DLD1 (cell line): ENCODE results near the gene LLPH.

Experiments
- in situ Hi-C: cut with HindIII; loops from 2 replicates; pipeline ENCODE4 v1.10.0; 2017; ENCODE audit warnings: low sequenced_read_pairs

Gene LLPH

GRCh38 chr12:66143868-66144267 is 13.3 kb upstream of the LLPH start:
- in situ Hi-C loops, result no loop called here

DNA sequence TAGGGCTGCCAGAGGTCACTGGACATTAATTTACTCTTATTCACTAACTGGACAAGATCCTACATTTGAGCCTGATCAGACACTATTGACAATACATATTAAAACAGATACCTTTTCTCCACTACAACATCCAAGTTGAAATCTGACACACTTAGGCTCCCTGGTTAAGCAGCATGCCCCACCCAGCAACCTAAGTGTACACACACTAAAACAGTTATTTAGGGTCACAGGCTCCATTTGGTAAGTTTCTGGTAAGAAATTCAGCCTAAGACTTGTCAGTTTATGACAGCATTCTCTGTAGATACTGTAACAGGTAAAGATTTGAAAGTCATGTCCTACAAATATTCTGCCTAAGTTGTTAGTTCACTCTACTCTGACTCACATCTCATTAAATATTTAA is 12.3 kb upstream of the LLPH start:
- in situ Hi-C loops, result no loop called here

- in situ Hi-C loops, result no loop called here
Measured at GRCh38 chr12:66141299-66141698, 10.7 kb upstream of the LLPH start.

DNA sequence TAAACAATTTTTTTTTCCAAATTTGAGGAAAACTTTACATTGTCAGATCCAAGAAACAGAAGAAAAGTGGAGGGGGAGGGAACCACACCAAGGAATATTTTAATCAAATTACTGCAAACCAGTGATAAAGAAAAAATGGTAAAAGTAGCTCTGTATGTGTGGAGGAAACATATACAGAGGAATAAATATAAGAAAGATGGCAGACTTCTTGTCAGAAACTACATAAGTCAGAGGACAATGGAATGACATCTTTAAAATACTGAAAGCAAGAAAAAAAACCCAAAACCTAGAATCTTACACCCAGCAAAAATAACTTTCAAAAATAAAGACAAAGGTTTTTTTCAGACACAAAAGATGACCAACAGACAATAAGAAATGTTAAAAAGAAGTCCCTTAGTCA is 10.2 kb upstream of the LLPH start:
- in situ Hi-C loops, result no loop called here

- in situ Hi-C loops, result no loop called here
Measured at GRCh38 chr12:66139328-66139727, 8.8 kb upstream of the LLPH start.

GRCh38 chr12:66137937-66138336 is 7.4 kb upstream of the LLPH start:
- in situ Hi-C loops, result no loop called here

DNA sequence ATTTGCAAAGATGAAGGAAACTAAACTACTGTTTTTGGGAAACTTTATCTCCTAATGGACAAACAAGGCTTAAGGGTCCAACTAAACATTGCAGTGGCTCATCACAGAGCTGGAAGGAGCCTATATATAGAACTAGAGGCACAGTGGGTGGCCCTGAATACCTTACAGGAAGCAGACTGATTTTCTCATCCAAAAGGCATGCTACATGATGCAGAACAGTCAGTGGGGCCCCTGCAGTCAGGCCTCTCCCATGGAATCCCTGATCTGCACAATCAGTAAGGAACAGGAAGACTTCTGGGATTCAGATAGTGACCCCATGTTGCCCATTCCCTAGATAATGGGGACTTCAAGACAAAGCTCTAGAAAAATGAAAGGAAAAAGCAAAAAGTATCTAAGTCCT is 1.9 kb upstream of the LLPH start:
- in situ Hi-C loops, result no loop called here

GRCh38 chr12:66131067-66131688 is 628 bp upstream of the LLPH start:
- in situ Hi-C loops, result no loop called here

GRCh38 chr12:66129934-66130266 is 650 bp downstream of the LLPH start:
- in situ Hi-C loops, result no loop called here

DNA sequence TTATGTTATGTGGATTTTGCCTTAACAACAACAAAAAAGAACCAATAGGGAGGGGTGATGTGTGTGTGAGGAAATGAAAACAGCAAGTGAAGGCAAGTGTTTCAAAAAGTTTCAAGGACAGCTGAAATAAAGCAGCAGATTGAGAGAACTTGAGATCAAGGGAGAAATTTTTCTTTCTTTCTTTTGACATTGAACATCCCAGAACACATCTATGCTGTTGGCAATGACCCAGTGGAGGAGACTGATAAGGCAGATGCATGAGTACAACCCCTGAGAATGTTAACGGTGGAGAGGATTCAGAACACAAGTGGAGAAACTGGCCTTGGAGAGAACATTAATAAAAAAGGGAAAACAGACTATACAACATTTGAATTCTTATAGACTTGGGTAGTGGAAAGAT is 2.9 kb downstream of the LLPH start:
- in situ Hi-C loops, result no loop called here

- in situ Hi-C loops, result loop anchor here (25.0 kb wide), 1 partner anchor 808 kb away; no protein-coding TSS in a partner anchor
Measured at GRCh38 chr12:66120477-66120876, 10.1 kb downstream of the LLPH start.

GRCh38 chr12:66119870-66120241 is 10.7 kb downstream of the LLPH start:
- in situ Hi-C loops, result loop anchor here (25.0 kb wide), 1 partner anchor 808 kb away; no protein-coding TSS in a partner anchor

GRCh38 chr12:66119229-66119869 is 11.2 kb downstream of the LLPH start:
- in situ Hi-C loops, result loop anchor here (25.0 kb wide), 1 partner anchor 807 kb away; no protein-coding TSS in a partner anchor

- in situ Hi-C loops, result loop anchor here (25.0 kb wide), 1 partner anchor 806 kb away; no protein-coding TSS in a partner anchor
Measured at GRCh38 chr12:66118240-66118891, 12.2 kb downstream of the LLPH start.

GRCh38 chr12:66117242-66117641 is 13.3 kb downstream of the LLPH start:
- in situ Hi-C loops, result loop anchor here (25.0 kb wide), 1 partner anchor 805 kb away; no protein-coding TSS in a partner anchor

DNA sequence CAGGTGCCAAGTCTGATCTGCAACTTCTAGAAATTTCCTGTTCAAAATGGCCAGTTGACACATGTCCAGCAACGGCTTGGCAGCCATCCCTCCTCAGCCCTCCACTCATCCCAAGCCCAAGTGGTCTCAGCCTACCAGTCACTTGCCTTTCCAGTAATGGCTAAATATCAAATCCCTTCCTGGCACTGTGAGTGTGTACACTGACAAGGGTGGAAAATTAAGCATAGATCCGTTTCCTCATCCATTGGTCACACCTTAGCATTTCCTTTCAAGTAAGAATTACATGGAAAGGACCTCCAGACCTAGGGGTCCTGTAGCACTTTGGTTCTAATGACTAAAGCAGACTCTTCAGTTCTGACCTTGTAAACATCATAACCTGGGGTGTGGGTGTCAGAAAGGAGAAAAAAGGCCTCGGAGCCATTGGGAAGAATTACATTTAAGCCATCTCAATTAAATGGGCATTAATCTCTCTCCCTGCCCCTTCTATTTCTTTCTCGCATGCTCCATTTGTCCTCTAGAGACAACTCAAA is 15.4 kb downstream of the LLPH start:
- in situ Hi-C loops, result loop anchor here (25.0 kb wide), 1 partner anchor 803 kb away; no protein-coding TSS in a partner anchor

DNA sequence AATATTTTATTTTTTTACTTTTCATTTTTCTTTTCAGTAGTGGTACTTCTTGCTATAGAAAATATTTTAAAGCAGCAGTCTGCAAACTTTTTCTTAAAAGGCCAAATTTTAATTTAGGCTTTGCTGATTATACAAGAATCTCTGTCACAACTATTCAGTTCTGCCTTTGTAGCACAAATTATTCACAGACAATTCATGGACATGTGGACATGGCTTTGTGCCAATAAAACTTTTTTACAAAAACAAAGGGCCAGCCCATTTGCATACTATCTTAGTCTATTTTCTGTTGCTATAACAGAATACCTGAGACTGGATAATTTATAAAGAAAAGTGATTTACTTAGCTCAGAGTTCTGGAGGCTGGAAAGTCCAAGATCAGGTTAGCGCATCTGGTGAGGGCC is 17.1 kb downstream of the LLPH start:
- in situ Hi-C loops, result loop anchor here (25.0 kb wide), 1 partner anchor 801 kb away; no protein-coding TSS in a partner anchor

GRCh38 chr12:66111605-66112004 is 18.9 kb downstream of the LLPH start:
- in situ Hi-C loops, result loop anchor here (25.0 kb wide), 1 partner anchor 799 kb away; no protein-coding TSS in a partner anchor

GRCh38 chr12:66109056-66109455 is 21.5 kb downstream of the LLPH start:
- in situ Hi-C loops, result loop anchor here (25.0 kb wide), 1 partner anchor 797 kb away; no protein-coding TSS in a partner anchor

- in situ Hi-C loops, result loop anchor here (25.0 kb wide), 1 partner anchor 796 kb away; no protein-coding TSS in a partner anchor
Measured at GRCh38 chr12:66108386-66108785, 22.2 kb downstream of the LLPH start.

GRCh38 chr12:66107451-66107915 is 23.1 kb downstream of the LLPH start:
- in situ Hi-C loops, result loop anchor here (25.0 kb wide), 1 partner anchor 795 kb away; no protein-coding TSS in a partner anchor
